HG02763 (cell line): ENCODE measurements around the gene RNF39.
"Not testable (repeated sequence)": the region's sequence is repeated elsewhere in the genome, so short reads cannot be mapped to it uniquely, and the experiment has no call there.

ENCODE experiments used
- ATAC-seq: cut with Tn5 transposase; IDR thresholded peaks from one replicate; pipeline ENCODE4 v1.9.1; 2021; ENCODE audit warnings: mild to moderate bottlenecking, moderate library complexity; ENCODE audit not compliant: unreplicated experiment

Gene RNF39

GRCh38 chr6:30075094-30075789 lies at the start of gene RNF39:
Gene RNF39, minus strand, starts transcription at chr6:30075769. Its CDS starts 184 bp downstream, at chr6:30075585.
- no peak for ATAC-seq

GRCh38 chr6:30122515-30122914 lies 46.9 kb upstream of the RNF39 start:
- ATAC-seq: no peak

GRCh38 chr6:30121446-30122366 lies 46.1 kb upstream of the RNF39 start:
- no peak for ATAC-seq

GRCh38 chr6:30118691-30119090 lies 43.1 kb upstream of the RNF39 start:
- not testable (repeated sequence) for ATAC-seq

- no peak for ATAC-seq
Observed at GRCh38 chr6:30116724-30117123, 41.2 kb upstream of the RNF39 start.

GRCh38 chr6:30113841-30114240 lies 38.3 kb upstream of the RNF39 start:
- no peak for ATAC-seq

GRCh38 chr6:30113003-30113759 lies 37.6 kb upstream of the RNF39 start, which contains the start of gene TRIM31:
Gene TRIM31, minus strand, starts transcription at chr6:30113090. Its CDS starts 285 bp downstream, at chr6:30112805.
- ATAC-seq: no peak

GRCh38 chr6:30112402-30112994 lies 36.9 kb upstream of the RNF39 start:
- ATAC-seq: no peak

GRCh38 chr6:30111266-30111856 lies 35.8 kb upstream of the RNF39 start:
- no peak for ATAC-seq

- ATAC-seq: no peak
Observed at GRCh38 chr6:30104661-30105060, 29.1 kb upstream of the RNF39 start.

GRCh38 chr6:30103872-30104179 lies 28.3 kb upstream of the RNF39 start:
- ATAC-seq: no peak

GRCh38 chr6:30102970-30103871 lies 27.7 kb upstream of the RNF39 start:
- peak; percentile 63 for ATAC-seq

- ATAC-seq: no peak
Observed at GRCh38 chr6:30102414-30102969, 26.9 kb upstream of the RNF39 start.

- peak; percentile 55 for ATAC-seq
Observed at GRCh38 chr6:30101444-30102413, 26.2 kb upstream of the RNF39 start.

GRCh38 chr6:30100585-30101443 lies 25.2 kb upstream of the RNF39 start:
- no peak for ATAC-seq

GRCh38 chr6:30100154-30100553 lies 24.6 kb upstream of the RNF39 start:
- ATAC-seq: no peak
